NCI-H187 (cell line): Measurements from ENCODE around the gene PPWD1.

Experiments used
- DNase-seq, 2 experiments: peaks; one replicate each; lab custom pipeline; 2025; lab: John Stamatoyannopoulos, UW

Gene PPWD1

GRCh38 chr5:65624025-65624570, 61.0 kb downstream of the PPWD1 start, which contains the start of gene TRIM23:
Gene TRIM23 (minus strand): TSS chr5:65624333. CDS start chr5:65624274, 59 bp downstream.
- DNase-seq, result peak; percentile 92 to 95

GRCh38 chr5:65624571-65625555, 61.8 kb downstream of the PPWD1 start, which contains the start of the genes SHLD3 and TRAPPC13:
Gene SHLD3 (plus strand): TSS chr5:65625027. CDS start chr5:65629588, 4,561 bp downstream.
Gene TRAPPC13 (plus strand): TSS chr5:65625027. CDS start chr5:65625061, 34 bp downstream.
- peak; percentile 89 to 95 for DNase-seq

GRCh38 chr5:65625743-65626142, 62.6 kb downstream of the PPWD1 start:
- DNase-seq, result no peak

- no peak for DNase-seq
These were observed 67.9 kb downstream of the PPWD1 start for GRCh38 chr5:65630981-65631380.
